HG02642 (cell line): Measurements from ENCODE around the gene RAPGEF3.

ENCODE experiments used
- ATAC-seq: cut with Tn5 transposase; IDR thresholded peaks from one replicate; pipeline ENCODE4 v1.9.1; 2021; ENCODE audit warnings: mild to moderate bottlenecking; ENCODE audit not compliant: unreplicated experiment, poor library complexity

RAPGEF3 gene

GRCh38 chr12:47791874-47792273 is 33.2 kb upstream of the RAPGEF3 start:
- ATAC-seq = no peak

GRCh38 chr12:47791351-47791746 is 32.7 kb upstream of the RAPGEF3 start:
- ATAC-seq = no peak

DNA sequence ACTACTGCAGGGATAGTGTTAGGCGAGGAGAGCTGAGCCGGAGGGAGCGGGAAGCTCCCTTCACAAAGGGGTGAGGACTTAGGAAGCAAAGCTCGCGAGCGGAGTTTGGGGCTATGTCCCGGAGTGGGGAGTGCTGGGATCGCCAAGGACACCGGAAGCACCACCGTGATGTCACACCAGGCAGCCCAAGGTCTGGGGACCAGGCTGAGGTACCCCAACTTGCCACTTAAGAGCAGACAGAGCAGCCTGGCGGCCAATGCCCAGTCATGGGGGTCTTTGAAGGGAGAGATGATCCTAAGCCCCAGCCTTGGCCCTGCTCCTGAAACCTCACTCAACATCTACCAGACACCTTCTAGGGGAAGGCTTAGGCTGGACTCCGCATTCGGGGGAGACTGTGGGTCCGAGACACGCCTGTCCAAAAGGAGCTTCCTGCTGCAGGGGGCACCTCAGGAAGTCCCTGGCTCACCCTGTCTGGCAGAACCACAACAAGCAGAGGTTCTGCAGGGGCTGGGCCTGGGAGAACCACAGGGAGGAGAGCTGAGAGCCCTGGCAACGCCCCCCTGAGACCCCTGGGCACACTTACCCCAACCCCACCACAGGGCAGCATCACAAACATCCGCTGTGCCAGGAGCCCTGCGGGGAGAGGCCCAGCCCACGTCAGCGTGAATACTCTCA is 32.1 kb upstream of the RAPGEF3 start:
- no peak for ATAC-seq

- ATAC-seq = no peak
Measured at GRCh38 chr12:47789712-47790489, 31.2 kb upstream of the RAPGEF3 start.

DNA sequence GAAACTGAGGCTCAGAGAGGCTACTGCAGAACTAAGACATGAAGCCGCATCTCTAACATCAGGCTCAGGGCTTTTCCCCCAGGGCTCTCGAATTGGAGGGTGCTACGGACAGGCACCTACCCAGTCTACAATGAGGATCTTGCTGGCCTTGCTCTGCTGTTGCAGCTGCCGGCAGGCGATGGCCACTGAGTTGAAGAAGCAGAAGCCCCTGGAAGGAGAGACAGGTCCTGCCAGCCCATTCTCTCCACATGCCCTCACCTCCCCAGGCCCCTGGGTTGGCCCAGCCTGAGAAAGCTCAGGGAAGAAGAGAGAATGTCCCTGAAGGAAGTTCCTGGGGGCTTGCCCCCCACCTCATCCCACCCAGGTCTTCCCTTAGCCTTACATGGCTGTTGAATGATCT is 30.5 kb upstream of the RAPGEF3 start:
- ATAC-seq = no peak

- ATAC-seq = no peak
Measured at GRCh38 chr12:47787596-47788319, 29.1 kb upstream of the RAPGEF3 start.

- ATAC-seq = no peak
Measured at GRCh38 chr12:47786662-47787280, 28.1 kb upstream of the RAPGEF3 start.

- no peak for ATAC-seq
Measured at GRCh38 chr12:47785887-47786661, 27.4 kb upstream of the RAPGEF3 start.

- no peak for ATAC-seq
Measured at GRCh38 chr12:47785036-47785886, 26.6 kb upstream of the RAPGEF3 start.

- ATAC-seq = no peak
Measured at GRCh38 chr12:47783821-47784819, 25.4 kb upstream of the RAPGEF3 start.

DNA sequence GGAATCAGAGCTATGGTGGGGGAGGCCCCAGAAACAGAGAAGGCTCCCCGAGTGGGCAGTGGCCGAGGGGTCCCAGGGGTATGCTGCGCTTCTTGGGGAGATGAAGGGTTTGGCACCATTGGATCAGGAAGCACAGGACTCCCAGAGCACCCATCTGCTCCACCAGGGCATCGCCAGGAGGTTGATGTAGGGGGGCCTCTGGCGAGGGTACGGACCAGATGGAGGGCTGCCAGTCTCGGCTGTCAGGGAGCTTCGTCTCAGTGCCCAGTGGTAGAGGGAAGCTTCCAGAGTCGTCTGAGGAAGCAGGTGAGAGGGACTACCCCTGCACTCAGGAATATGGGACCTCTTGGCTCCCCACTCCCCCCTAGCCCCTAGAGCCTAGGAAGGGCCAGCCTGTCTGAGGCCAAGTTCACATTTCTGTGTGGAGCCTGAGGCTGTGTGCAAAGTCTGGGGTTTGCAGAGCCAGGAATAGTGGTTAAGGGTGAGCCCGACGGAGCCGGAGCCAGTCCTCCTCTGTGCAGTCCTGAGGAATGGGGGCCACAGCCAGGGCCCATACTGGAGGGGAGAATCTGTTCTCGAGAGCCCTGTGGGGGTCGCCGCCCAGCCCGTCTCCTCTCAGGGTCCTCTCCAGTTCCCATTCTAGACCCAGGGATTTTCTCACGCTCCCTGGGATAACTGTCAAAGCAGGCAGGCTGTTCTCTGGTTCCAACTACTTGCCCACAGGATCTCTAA is 24.5 kb upstream of the RAPGEF3 start:
- ATAC-seq = no peak

DNA sequence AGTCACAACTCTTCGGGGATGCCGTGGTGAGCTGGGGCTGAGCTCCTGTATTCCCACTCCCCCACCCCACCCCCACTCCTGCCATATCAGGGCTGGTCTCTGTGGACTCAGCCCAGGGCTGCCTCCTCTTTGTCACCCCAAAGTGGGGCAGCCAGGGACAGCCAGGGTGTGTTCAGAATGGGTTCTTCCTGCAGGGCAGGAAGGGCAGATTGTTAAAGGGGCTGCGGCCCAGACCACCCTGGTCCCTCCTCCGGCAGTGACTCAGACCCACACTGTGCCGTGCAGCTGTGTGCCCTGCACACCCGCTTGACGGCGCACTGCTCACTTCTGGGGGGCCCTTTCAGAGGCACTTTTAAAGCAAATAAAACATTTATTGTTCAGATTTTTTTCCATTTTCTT is 23.7 kb upstream of the RAPGEF3 start:
- no peak for ATAC-seq

DNA sequence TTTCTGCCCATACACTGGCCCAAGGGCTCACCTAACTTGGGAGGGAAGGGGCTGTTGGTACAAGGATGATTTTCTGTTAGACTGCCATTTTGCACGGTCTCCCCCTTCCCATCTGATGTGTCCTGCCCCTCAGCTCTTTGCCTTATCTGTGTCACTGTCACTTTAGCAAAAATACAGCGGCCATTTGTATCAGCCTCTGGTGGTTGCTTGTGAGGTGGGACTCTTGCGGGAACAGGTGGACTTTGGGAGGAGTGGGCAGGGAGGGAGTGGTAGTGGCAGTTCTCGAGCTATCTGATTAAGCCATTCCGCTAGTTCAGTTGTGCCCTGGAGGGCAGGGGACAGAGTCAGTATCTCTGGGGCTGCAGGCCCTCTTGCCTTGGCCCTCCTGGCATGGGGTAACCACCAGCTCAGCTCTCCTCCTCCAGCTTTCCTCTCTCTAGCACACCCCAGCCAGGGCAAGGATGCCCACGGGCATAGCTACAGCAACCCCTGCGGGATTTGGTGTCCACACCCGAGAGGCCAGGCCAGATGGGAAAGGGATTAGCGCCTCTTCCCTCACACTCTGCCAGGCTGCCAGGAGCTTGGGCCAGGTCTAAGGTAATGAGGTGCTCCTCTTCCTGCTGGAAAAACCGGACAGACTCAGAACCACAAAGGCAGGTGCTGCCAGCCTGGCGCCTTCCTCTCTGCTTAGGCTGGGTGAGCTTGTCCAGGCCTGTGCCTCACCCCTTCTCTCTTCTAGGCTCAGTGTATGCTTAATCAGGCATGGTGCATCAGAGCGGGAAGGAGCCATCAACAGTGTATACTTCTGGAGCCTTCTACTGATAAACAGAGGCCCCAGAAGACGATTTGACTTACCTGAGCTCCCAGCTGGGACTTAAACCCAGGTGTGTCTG is 23.0 kb upstream of the RAPGEF3 start:
- no peak for ATAC-seq

DNA sequence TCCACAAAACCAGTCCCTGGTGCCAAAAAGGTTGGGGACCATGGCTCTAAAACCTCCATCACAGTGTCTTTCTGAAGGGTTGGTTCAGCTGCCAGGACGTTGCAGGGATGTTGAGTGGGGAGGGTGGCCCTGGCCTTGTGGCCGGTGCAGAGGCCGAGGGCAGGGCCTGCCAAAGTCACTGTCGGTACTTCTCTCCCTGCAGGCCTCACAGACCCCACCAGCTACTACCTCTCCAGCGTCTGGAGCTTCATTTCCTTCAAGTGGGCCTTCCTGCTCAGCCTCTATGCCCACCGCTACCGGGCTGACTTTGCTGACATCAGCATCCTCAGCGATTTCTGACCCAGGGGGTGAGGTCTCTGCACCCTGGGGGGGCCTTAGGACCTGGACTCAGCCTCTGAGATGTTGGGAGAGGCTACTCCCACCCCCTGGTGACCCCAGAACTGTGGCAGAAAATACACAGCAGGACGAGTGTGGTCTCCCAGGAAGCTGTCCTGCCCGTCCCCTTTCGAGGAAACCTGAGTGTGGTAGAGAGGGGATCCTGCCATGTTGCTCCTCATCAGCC is 21.3 kb upstream of the RAPGEF3 start:
- ATAC-seq = no peak

DNA sequence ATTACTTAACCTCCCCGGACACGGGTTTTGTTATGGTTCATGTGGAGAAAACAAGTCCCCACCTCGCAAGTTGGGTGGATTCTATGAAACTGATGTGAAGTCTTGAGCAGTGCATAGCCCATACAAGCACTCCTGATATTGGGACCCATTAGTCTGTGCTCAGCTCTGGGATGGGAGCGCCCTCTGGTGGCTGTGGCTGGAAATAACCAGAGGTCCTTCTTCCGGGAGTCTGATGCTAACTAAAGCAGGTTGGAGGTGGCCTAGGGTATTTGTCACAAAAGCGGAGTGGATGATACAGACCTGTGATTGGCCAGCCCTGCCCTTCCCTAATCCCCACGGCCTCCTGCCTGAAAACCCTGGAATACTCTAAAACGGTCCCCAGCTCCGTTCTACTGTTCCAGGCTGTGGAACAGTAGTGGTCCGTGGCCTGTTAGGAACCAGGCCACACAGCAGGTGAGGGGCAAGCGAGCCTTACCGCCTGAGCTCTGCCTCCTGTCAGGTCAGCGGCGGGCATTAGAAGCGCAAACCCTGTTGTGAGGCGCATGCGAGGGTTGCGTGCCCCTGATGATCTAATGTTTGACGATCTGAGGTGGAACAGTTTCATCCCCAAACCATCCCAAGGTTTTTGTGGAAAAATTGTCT is 20.7 kb upstream of the RAPGEF3 start:
- ATAC-seq = peak; percentile 82

GRCh38 chr12:47778881-47779280 is 20.2 kb upstream of the RAPGEF3 start:
- ATAC-seq = no peak
